ENCODE measurements around the gene IGFBP7. TPM values are rescaled to one million over a fixed set of nuclear protein-coding genes. Genes with fewer than 3 reads are reported as not detected.
A peak's percentile ranks its signal among the peaks of the same experiment; 100 is the strongest.

IGFBP7 gene
- total and polyA plus RNA-seq, 4 donors = 67.9 to 351 (median 127) TPM

DNA sequence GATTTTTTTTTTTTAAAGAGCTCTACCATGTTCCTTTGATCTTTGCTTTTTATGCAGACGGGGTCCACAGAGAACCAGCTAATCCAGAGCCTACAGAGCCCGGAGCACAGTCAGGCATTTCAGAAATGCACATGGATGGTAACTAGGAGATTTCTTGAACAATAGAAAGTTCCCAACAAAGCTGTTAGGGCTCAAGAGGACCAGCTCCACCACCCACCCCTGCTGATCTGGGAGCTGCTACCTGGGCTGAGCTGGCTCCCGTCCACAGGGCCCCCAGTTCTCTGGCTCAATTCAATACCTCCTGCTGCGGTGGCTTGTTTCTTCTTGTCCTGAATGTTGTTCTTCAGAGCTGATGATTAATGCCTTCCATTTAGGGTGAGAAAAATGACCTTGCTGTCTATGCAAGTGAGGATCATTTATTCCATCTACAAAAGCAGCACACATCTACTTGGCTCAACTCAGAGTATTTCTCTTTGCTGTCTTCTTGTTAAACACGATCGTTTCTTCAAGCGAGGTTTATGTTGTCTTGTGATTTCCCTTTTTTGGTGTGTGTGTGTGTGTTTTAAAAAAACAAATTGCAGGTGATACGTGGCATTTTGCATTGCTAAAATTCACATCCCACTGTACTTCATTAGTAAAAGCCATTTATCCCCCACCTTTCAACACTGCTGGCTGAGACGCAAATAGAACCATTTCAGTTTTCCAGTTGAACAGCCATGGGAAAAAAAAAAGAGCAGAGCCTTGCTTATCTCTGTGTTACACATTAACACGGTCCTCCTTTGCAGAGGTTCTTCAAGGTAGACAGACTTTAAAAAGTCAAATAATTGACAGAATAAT is 31.3 kb downstream of the IGFBP7 start:
- peaks cover 4% of the 10 kb centered on the region for H3K4me1 ChIP-seq (ENCODE audit: control insufficient read depth, insufficient read depth, low read length)
- H3K4me3 ChIP-seq (ENCODE audit: low read depth, low read length) = no peak overlapping the region
- no peaks in the 10 kb centered on the region for H3K9me3 ChIP-seq (ENCODE audit: control insufficient read depth, insufficient read depth, low read length)
- H3K36me3 ChIP-seq (ENCODE audit: control insufficient read depth, insufficient read depth, low read length) = no peaks in the 10 kb centered on the region
- H3K27ac ChIP-seq (ENCODE audit: low read depth, low read length) = peak overlapping the region; percentile 22
- WGBS (ENCODE audit: insufficient coverage) = 24% methylated on average over 4 of the region's 10 CpGs
- DNase-seq (ENCODE audit: low read depth in 4 of 6, low spot score in 6 of 6) = peak in 2 of 6 donors; percentile 52 to 78
- peaks cover 3% of the 10 kb centered on the region for H3K27me3 ChIP-seq (ENCODE audit: control insufficient read depth, insufficient read depth, low read length)

DNA sequence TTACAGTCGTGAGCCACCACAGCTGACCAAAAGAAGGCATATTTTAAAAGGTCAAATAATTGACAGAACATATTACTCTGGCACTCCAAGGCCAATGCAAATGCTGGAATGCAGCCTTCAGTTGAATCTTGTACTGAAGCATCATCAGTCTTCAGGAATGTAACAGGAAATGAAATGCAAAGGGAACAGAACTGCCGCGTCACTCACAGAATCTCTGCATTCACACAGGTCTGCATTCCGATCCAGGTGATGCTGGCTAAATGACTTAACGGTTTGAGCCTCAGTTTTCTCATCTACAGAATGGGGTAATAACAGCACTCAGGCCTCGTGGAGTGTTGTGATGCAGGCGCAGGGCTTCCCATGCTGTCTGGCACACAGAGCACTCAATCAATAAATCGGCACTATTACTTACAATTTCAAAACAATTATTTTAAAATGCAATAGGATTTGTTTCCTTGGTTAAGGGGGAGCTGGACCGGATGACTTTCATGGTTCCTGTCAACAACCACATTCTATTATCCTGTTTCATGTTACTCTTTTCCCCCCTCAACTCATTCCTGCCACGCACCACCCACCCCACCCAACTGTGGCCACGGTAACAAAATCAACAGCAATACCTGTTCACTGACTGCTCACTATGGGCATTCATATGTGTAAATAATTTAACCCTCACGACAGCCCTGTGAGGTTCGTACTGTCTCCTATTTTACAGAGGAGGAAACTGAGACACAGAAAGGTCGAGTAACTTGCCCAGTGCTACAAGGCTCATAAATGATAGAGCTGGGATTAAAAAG is 32.4 kb downstream of the IGFBP7 start:
- no peak for DNase-seq (ENCODE audit: low read depth in 4 of 6, low spot score in 6 of 6)
- H3K27me3 ChIP-seq (ENCODE audit: control insufficient read depth, insufficient read depth, low read length) = peaks cover 3% of the 10 kb centered on the region
- peaks cover 4% of the 10 kb centered on the region for H3K4me1 ChIP-seq (ENCODE audit: control insufficient read depth, insufficient read depth, low read length)
- WGBS (ENCODE audit: insufficient coverage) = 88% methylated on average over 8 of the region's 14 CpGs
- no peaks in the 10 kb centered on the region for H3K9me3 ChIP-seq (ENCODE audit: control insufficient read depth, insufficient read depth, low read length)
- H3K4me3 ChIP-seq (ENCODE audit: low read depth, low read length) = no peak overlapping the region
- no peaks in the 10 kb centered on the region for H3K36me3 ChIP-seq (ENCODE audit: control insufficient read depth, insufficient read depth, low read length)
- H3K27ac ChIP-seq (ENCODE audit: low read depth, low read length) = no peak overlapping the region

GRCh38 chr4:57076646-57077045 is 33.5 kb downstream of the IGFBP7 start:
- Histone ChIP-seq H3K4me3 (ENCODE audit: low read depth, low read length) (no peak overlapping the region), H3K4me1 (ENCODE audit: control insufficient read depth, insufficient read depth, low read length) (peaks cover 4% of the 10 kb centered on the region), H3K9me3 (ENCODE audit: control insufficient read depth, insufficient read depth, low read length) (no peaks in the 10 kb centered on the region), H3K36me3 (ENCODE audit: control insufficient read depth, insufficient read depth, low read length) (no peaks in the 10 kb centered on the region), H3K27me3 (ENCODE audit: control insufficient read depth, insufficient read depth, low read length) (peaks cover 3% of the 10 kb centered on the region), H3K27ac (ENCODE audit: low read depth, low read length) (no peak overlapping the region)
- DNase-seq (ENCODE audit: low read depth in 4 of 6, low spot score in 6 of 6) = no peak
- WGBS (ENCODE audit: insufficient coverage) = no CpG with 5 or more reads among the region's 4 CpGs

DNA sequence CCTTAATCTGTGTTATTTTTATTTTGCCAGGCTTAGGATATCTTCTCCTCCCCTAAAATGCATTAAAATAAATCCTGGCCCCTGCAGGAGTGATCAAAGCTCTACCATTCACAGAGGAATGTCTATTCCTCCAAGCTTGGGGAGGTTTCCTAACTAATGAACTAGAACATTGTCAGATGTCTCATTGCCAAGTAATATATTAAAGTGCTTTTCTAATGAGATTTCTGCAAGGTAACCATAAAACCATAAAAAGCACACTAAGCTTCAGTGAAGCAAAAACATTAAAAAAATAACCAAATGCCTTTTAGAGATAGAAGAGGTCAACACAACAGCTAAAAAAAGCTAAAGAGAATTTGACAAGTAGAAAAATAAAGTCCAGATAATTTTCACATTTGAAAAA is 34.8 kb downstream of the IGFBP7 start:
- no peaks in the 10 kb centered on the region for H3K9me3 ChIP-seq (ENCODE audit: control insufficient read depth, insufficient read depth, low read length)
- H3K4me3 ChIP-seq (ENCODE audit: low read depth, low read length) = no peak overlapping the region
- no peaks in the 10 kb centered on the region for H3K36me3 ChIP-seq (ENCODE audit: control insufficient read depth, insufficient read depth, low read length)
- peaks cover 4% of the 10 kb centered on the region for H3K4me1 ChIP-seq (ENCODE audit: control insufficient read depth, insufficient read depth, low read length)
- H3K27ac ChIP-seq (ENCODE audit: low read depth, low read length) = no peak overlapping the region
- H3K27me3 ChIP-seq (ENCODE audit: control insufficient read depth, insufficient read depth, low read length) = no peaks in the 10 kb centered on the region
- peak in 1 of 6 donors; percentile 68 for DNase-seq (ENCODE audit: low read depth in 4 of 6, low spot score in 6 of 6)

- no peak overlapping the region for H3K4me3 ChIP-seq (ENCODE audit: low read depth, low read length)
- H3K27me3 ChIP-seq (ENCODE audit: control insufficient read depth, insufficient read depth, low read length) = no peaks in the 10 kb centered on the region
- no peaks in the 10 kb centered on the region for H3K36me3 ChIP-seq (ENCODE audit: control insufficient read depth, insufficient read depth, low read length)
- no peak overlapping the region for H3K27ac ChIP-seq (ENCODE audit: low read depth, low read length)
- peaks cover 4% of the 10 kb centered on the region for H3K4me1 ChIP-seq (ENCODE audit: control insufficient read depth, insufficient read depth, low read length)
- peak in 1 of 6 donors; percentile 55 for DNase-seq (ENCODE audit: low read depth in 4 of 6, low spot score in 6 of 6)
- no peaks in the 10 kb centered on the region for H3K9me3 ChIP-seq (ENCODE audit: control insufficient read depth, insufficient read depth, low read length)
- no CpG with 5 or more reads among the region's 4 CpGs for WGBS (ENCODE audit: insufficient coverage)
Measured at GRCh38 chr4:57074744-57075143, 35.4 kb downstream of the IGFBP7 start.

DNA sequence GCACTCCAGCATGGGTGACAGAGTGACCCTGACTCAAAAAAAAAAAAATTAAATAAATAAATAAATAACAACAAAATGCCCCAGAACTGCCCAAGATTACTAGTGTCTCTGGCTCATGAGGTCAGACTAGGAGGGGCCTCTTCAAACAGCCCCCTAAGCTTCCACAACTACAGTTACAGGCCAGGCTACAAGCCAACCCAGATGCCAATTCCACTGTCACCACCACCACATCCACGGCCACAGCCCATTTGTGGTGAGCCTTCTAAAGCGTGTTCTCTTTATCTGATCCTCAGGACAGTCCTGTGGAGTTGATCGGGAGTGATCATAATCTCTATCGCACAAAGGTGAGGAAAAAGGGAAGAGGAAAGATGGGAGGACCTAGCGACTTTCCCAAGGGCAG is 36.6 kb downstream of the IGFBP7 start:
- WGBS (ENCODE audit: insufficient coverage) = 87% methylated on average over 5 of the region's 5 CpGs
- Histone ChIP-seq H3K27ac (ENCODE audit: low read depth, low read length) (no peak overlapping the region), H3K36me3 (ENCODE audit: control insufficient read depth, insufficient read depth, low read length) (no peaks in the 10 kb centered on the region), H3K27me3 (ENCODE audit: control insufficient read depth, insufficient read depth, low read length) (no peaks in the 10 kb centered on the region), H3K9me3 (ENCODE audit: control insufficient read depth, insufficient read depth, low read length) (no peaks in the 10 kb centered on the region), H3K4me3 (ENCODE audit: low read depth, low read length) (no peak overlapping the region), H3K4me1 (ENCODE audit: control insufficient read depth, insufficient read depth, low read length) (peaks cover under 1% of the 10 kb centered on the region)
- no peak for DNase-seq (ENCODE audit: low read depth in 4 of 6, low spot score in 6 of 6)

DNA sequence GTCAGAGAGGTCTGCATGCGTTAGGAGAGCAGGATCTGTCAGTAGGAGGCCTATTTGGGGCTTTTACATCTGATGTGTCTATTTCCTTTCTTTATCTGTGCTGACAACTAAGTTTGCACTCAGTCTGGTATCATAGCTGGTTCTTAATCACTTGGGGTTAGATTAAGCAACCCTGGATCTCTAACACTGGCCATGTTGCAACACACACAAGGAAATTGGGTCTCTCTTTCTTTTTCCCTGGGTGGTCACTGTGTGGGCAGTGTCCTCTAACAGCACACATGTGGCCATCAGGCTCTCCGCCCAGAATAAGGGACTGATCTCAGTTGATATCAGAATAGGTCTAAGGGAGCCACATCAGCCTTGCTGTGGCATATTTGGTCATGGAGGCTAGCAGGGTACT is 38.9 kb downstream of the IGFBP7 start:
- no peaks in the 10 kb centered on the region for H3K9me3 ChIP-seq (ENCODE audit: control insufficient read depth, insufficient read depth, low read length)
- DNase-seq (ENCODE audit: low read depth in 4 of 6, low spot score in 6 of 6) = no peak
- 88% methylated on average over 1 of the region's 2 CpGs for WGBS (ENCODE audit: insufficient coverage)
- no peak overlapping the region for H3K4me3 ChIP-seq (ENCODE audit: low read depth, low read length)
- no peaks in the 10 kb centered on the region for H3K27me3 ChIP-seq (ENCODE audit: control insufficient read depth, insufficient read depth, low read length)
- no peaks in the 10 kb centered on the region for H3K4me1 ChIP-seq (ENCODE audit: control insufficient read depth, insufficient read depth, low read length)
- no peaks in the 10 kb centered on the region for H3K36me3 ChIP-seq (ENCODE audit: control insufficient read depth, insufficient read depth, low read length)
- no peak overlapping the region for H3K27ac ChIP-seq (ENCODE audit: low read depth, low read length)

- H3K4me3 ChIP-seq (ENCODE audit: low read depth, low read length) = no peak overlapping the region
- H3K27me3 ChIP-seq (ENCODE audit: control insufficient read depth, insufficient read depth, low read length) = no peaks in the 10 kb centered on the region
- no peaks in the 10 kb centered on the region for H3K4me1 ChIP-seq (ENCODE audit: control insufficient read depth, insufficient read depth, low read length)
- no peaks in the 10 kb centered on the region for H3K36me3 ChIP-seq (ENCODE audit: control insufficient read depth, insufficient read depth, low read length)
- no peaks in the 10 kb centered on the region for H3K9me3 ChIP-seq (ENCODE audit: control insufficient read depth, insufficient read depth, low read length)
- no CpG with 5 or more reads among the region's 2 CpGs for WGBS (ENCODE audit: insufficient coverage)
- no peak for DNase-seq (ENCODE audit: low read depth in 4 of 6, low spot score in 6 of 6)
- no peak overlapping the region for H3K27ac ChIP-seq (ENCODE audit: low read depth, low read length)
Measured at GRCh38 chr4:57070461-57070860, 39.7 kb downstream of the IGFBP7 start.

DNA sequence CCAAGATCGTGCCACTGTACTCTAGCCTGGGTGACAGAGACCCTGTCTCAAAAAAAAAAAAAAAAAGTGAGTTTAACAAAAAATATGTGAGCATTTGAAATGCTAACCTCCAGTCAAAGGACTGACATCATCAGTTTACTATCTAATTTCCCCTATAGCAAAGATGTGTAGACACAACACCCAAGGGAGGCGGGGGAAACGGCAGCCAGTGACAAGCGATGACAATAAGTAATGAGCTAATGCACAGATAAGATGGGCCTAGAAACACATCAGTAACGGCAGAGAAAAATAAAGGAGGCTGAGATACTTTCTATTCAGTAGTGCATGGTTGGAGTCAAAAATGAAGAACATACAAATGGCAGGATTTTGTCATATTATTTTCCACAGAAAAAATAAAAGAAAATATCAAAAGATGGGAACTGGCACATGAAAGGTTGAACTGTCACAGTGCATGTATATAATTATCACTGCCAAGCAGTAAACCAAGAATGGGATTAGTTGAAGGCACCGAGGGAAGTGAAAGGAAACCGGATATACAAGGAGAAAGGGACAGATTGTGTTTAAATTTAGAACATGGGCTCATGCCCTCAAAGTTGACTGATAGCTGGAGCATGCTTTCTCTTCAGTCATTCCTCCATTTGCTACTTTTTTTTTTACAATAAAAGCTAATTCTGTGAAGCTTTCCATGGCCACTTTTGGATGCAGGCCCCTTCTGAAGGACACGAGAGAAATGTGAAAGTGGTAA is 41.8 kb downstream of the IGFBP7 start:
- peaks cover 5% of the 10 kb centered on the region for H3K4me1 ChIP-seq (ENCODE audit: control insufficient read depth, insufficient read depth, low read length)
- WGBS (ENCODE audit: insufficient coverage) = 100% methylated on average over 1 of the region's 8 CpGs
- H3K27me3 ChIP-seq (ENCODE audit: control insufficient read depth, insufficient read depth, low read length) = no peaks in the 10 kb centered on the region
- no peak for DNase-seq (ENCODE audit: low read depth in 4 of 6, low spot score in 6 of 6)
- no peak overlapping the region for H3K27ac ChIP-seq (ENCODE audit: low read depth, low read length)
- no peaks in the 10 kb centered on the region for H3K9me3 ChIP-seq (ENCODE audit: control insufficient read depth, insufficient read depth, low read length)
- no peaks in the 10 kb centered on the region for H3K36me3 ChIP-seq (ENCODE audit: control insufficient read depth, insufficient read depth, low read length)
- H3K4me3 ChIP-seq (ENCODE audit: low read depth, low read length) = no peak overlapping the region

Data from spinal cord (tissue), 10 donors.